Measurements from ENCODE around the gene CSNK1A1L.

GRCh38 chr13:37141011-37141410 is 35.5 kb upstream of the CSNK1A1L start:
- TF ChIP-seq USF2 (IDR thresholded peaks at IDR 0.05; ENCODE audit: low read depth, low read length) (no peak), USF2 (CRISPR knock-in tag; IDR thresholded peaks at IDR 0.05; ENCODE audit: borderline replicate concordance) (no peak), ZNF644 (CRISPR knock-in tag; IDR thresholded peaks at IDR 0.05; ENCODE audit: low read depth) (no peak), SNAPC4 (CRISPR knock-in tag; IDR thresholded peaks at IDR 0.05) (no peak)
